ENCODE data around the gene ADGRG4.

DNA sequence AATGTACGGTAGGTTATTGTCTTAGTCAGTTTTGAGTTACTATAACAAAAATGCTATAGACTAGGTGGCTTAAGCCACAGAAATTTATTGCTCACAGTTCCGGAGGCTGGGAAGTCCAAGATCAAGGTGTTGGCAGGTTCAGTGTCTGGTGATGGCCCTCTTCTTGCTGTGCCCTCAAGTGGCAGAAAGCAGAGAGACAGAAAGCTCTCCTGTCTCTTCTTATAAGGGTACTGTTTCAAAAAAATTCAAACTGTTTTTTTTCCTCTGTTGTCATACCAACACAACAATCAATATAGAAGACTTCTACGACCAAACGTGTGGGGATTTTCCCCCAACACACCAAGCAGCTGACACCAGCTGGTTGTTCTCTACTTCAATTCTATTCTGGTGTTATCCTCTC, 53.4 kb downstream of the ADGRG4 start:
- TF ChIP-seq, protein P1, sequence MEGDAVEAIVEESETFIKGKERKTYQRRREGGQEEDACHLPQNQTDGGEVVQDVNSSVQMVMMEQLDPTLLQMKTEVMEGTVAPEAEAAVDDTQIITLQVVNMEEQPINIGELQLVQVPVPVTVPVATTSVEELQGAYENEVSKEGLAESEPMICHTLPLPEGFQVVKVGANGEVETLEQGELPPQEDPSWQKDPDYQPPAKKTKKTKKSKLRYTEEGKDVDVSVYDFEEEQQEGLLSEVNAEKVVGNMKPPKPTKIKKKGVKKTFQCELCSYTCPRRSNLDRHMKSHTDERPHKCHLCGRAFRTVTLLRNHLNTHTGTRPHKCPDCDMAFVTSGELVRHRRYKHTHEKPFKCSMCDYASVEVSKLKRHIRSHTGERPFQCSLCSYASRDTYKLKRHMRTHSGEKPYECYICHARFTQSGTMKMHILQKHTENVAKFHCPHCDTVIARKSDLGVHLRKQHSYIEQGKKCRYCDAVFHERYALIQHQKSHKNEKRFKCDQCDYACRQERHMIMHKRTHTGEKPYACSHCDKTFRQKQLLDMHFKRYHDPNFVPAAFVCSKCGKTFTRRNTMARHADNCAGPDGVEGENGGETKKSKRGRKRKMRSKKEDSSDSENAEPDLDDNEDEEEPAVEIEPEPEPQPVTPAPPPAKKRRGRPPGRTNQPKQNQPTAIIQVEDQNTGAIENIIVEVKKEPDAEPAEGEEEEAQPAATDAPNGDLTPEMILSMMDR (IDR thresholded peaks at IDR 0.05), result no peak
- TF ChIP-seq POLR2A (IDR thresholded peaks at IDR 0.05), result no peak
- TF ChIP-seq EP300 (IDR thresholded peaks at IDR 0.05), result no peak
